ENCODE measurements around the gene LCN10. TPM values are rescaled to one million over a fixed set of nuclear protein-coding genes. Genes with fewer than 3 reads are reported as not detected.

LCN10 gene
- total RNA-seq, 1 donor from 2014 or later = not detected

DNA sequence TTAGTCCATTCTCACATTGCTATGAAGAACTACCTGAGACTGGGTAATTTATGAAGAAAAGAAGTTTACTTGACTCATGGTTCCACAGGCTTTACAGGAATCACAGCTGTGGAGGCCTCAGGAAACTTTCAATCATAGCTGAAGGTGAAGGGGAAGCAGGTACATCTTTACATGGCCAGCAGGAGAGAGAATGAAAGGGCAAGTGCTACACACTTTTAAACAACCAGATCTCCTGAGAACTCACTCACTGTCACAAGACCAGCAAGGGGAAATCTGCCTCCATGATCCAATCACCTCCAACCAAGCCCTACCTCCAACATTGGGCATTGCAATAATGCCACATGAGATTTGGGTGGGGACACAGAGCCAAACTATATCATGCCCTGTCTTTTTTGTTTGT lies 9.1 kb upstream of the LCN10 start:
- H3K4me3 ChIP-seq (ENCODE audit: low read depth, low read length) = no peak overlapping the region
- TF ChIP-seq, protein P1, sequence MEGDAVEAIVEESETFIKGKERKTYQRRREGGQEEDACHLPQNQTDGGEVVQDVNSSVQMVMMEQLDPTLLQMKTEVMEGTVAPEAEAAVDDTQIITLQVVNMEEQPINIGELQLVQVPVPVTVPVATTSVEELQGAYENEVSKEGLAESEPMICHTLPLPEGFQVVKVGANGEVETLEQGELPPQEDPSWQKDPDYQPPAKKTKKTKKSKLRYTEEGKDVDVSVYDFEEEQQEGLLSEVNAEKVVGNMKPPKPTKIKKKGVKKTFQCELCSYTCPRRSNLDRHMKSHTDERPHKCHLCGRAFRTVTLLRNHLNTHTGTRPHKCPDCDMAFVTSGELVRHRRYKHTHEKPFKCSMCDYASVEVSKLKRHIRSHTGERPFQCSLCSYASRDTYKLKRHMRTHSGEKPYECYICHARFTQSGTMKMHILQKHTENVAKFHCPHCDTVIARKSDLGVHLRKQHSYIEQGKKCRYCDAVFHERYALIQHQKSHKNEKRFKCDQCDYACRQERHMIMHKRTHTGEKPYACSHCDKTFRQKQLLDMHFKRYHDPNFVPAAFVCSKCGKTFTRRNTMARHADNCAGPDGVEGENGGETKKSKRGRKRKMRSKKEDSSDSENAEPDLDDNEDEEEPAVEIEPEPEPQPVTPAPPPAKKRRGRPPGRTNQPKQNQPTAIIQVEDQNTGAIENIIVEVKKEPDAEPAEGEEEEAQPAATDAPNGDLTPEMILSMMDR (conservative IDR thresholded peaks at IDR 0.05; ENCODE audit: low read depth, low read length) = no peak

DNA sequence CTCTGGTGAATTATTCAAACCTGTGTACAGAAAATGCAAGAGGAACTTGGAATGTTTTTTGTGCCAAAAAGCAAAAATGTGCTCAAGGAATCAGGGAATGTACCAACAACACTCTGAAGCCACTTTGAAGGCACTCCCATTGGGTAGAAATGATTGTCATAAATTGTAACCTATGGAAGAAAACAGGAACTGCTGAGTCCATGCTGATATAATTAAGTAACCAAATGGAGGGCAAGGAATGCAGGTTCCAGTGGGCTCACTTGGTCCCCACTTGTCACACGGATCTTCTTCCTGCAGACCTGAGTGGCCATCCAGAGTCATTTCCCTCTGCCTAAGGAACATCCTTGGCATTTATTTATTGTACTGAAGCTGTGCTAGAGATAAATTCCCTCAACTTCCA lies 8.5 kb upstream of the LCN10 start:
- DNase-seq (ENCODE audit: low read depth) = no peak
- no peak overlapping the region for H3K4me3 ChIP-seq (ENCODE audit: low read depth, low read length)
- TF ChIP-seq, protein P1 (conservative IDR thresholded peaks at IDR 0.05; ENCODE audit: low read depth, low read length) = no peak

More for the DNA sequence above, 9.1 kb upstream of the LCN10 start:
- no peak for DNase-seq (ENCODE audit: low read depth)

DNA sequence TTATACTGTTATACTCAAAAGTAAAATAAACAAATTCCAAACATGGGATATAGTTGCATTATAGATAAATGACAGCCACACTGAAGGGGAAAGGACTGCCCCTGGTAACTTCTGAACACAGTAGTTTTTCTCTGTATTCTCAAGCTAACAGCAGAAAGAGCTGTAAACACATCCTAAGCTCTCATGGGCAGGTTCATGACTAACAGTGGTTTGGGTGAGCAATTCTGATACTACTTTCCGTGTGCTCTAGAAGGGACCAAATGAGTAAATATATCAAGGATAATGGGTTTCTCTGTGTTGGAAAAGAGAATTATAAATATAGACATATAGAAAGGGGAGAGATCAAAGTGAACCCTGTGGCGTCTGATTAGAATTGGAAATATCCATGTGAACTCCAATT lies 7.8 kb upstream of the LCN10 start:
- no peak for DNase-seq (ENCODE audit: low read depth)
- H3K4me3 ChIP-seq (ENCODE audit: low read depth, low read length) = no peak overlapping the region
- TF ChIP-seq, protein P1 (conservative IDR thresholded peaks at IDR 0.05; ENCODE audit: low read depth, low read length) = no peak

DNA sequence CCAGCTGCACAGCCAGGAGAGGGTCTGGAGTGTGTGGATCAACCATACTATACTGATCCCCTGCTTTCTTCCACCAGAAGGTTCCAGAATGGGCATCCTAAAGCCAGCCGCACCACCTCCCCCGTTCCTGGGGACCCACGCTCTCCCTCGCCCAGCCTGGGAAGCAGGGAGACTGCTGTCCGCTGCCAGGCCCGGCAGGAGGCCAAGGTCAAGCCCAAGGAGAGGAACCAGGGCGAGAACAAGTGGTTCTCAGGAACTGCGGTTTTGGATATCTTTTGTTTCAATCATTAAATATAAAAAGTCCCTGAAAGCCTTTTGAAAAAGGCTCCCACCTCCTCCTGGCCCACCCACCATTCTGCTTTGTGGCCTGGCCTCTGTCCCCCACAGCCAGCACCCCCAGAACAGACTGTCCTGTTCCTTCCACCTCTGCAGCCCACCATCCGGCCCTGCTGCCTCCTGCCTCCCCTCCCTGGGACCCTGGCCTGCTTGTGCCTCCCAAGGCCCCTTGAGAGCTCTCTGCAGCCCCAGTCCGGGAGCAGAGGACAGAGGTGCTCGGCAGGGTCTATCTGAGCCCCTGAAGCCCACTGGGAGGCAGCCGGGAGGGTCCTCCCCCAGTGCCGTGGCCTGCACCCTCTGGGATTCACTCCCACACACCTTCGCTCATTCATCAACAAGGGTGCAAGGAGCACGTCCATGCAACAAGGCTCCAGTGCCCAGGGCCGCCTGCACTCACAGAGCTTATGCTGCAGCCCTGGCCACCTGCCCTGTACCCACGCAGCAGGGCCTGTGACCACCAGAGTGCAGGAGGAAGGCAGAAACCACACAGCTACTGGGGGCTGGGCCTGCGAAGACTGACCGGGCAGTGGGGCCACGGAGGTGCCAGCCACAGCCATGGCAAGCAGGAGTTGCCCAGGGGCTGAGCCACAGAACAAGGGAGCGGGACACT lies 6.2 kb upstream of the LCN10 start:
- TF ChIP-seq, protein P1 (conservative IDR thresholded peaks at IDR 0.05; ENCODE audit: low read depth, low read length) = no peak
- DNase-seq (ENCODE audit: low read depth) = no peak
- no peak overlapping the region for H3K4me3 ChIP-seq (ENCODE audit: low read depth, low read length)

DNA sequence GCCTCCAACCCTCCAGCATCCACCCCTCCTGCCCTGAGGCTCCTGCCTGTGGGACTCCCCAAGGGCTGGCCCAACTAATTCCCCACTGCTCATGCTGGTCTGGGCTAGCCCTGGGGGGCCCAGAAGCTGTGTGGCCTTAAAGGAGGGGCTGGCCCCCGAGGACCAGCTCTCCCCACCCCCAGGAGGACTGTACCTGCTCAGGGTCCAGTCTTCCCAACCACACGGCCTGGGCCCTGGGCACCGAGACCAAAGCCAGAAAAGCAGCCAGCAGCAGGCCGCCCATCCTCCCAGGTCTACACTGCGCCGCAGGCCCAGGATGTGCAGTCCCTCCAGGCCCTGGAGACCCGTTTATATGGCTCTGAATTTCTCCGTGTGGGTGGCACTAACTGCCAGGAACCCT lies 5.5 kb upstream of the LCN10 start, which contains the start of gene LCN6:
TSS of gene LCN6 (minus strand) at position 325 of the 400 bp plus-strand sequence. CDS start at position 283, 42 bp downstream.
- no peak for DNase-seq (ENCODE audit: low read depth)
- H3K4me3 ChIP-seq (ENCODE audit: low read depth, low read length) = no peak within 1 kb of the TSS
- TF ChIP-seq, protein P1 (conservative IDR thresholded peaks at IDR 0.05; ENCODE audit: low read depth, low read length) = no peak

DNA sequence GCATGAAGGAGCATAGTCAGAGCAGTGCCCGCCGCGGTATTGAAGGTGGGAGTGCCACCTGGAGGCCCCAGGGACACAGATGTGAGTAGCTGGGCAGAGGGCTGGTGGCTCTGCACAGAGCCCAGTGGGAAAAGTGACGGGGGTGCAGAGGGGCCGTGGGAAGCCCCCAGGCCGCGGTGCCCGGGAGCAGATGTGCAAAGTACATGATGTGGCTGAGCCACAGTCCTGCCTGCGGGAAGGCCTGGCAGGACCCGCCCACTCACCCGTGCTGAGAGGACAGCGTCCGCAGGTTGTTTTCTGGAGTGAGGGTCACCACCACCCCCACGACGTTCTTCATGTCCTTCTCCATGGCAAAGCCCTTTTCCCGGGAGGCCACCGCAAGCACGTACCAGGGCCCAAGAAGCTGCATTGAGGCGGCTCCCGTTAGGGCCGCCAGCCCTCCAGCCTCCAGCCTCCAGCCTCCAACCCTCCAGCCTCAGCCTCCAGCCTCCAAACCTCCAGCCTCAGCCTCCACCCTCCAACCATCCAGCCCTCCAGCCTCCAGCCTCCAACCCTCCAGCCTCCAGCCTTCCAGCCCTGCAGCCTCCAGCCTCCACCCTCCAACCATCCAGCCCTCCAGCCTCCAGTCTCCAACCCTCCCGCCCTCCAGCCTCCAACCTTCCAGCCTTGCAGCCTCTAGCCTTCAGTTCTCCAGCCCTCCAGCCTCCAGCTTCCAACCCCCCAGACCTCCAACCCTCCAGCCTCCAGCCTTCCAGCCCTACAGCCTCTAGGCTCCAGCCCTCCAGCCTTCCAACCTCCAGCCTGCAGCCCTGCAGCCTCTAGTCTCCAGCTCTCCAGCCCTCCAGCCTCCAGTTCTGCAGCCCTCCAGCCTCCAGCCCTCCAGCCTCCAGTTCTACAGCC lies 4.7 kb upstream of the LCN10 start:
- no peak for DNase-seq (ENCODE audit: low read depth)
- no peak overlapping the region for H3K4me3 ChIP-seq (ENCODE audit: low read depth, low read length)
- TF ChIP-seq, protein P1 (conservative IDR thresholded peaks at IDR 0.05; ENCODE audit: low read depth, low read length) = no peak

All from epithelial cell of proximal tubule (primary cell).